Mesothelial cell of epicardium (in vitro differentiated cells): Measurements from ENCODE around the gene INO80. TPM values are rescaled to one million over a fixed set of nuclear protein-coding genes. Genes with fewer than 3 reads are reported as not detected.

Experiments used
- DNase-seq, 2 experiments: peaks; one replicate each; pipeline ENCODE4 v3.0.0; 2021; ENCODE audit warnings: low spot score in 2 of 2; ENCODE audit not compliant: unreplicated experiment in 2 of 2
- H3K27ac Mint-ChIP-seq: 2 replicates; pipeline ENCODE4 v1.8.0; 2021; ENCODE audit warnings: mixed read lengths
- H3K27me3 Mint-ChIP-seq: 2 replicates; pipeline ENCODE4 v1.8.0; 2021; ENCODE audit warnings: low read depth, mixed read lengths
- H3K36me3 Mint-ChIP-seq: 2 replicates; pipeline ENCODE4 v1.8.0; 2021; ENCODE audit warnings: mixed read lengths
- H3K4me1 Mint-ChIP-seq: 2 replicates; pipeline ENCODE4 v1.8.0; 2021; ENCODE audit warnings: mixed read lengths
- H3K4me3 Mint-ChIP-seq: 2 replicates; pipeline ENCODE4 v1.8.0; 2021; ENCODE audit warnings: mild to moderate bottlenecking, moderate library complexity, mixed read lengths
- H3K9me3 Mint-ChIP-seq: 2 replicates; pipeline ENCODE4 v1.8.0; 2021; ENCODE audit warnings: mixed read lengths
- CTCF ChIP-seq: fragments of 200-600 bp; sonication (generic); IDR thresholded peaks from one replicate; pipeline ENCODE4 v1.5.0; 2021; ENCODE audit warnings: antibody characterized with exemption; ENCODE audit not compliant: unreplicated experiment
- total RNA-seq: library from RNA; stranded (reverse); gene quantifications from 3 replicates; pipeline ENCODE4 v1.2.1, GENCODE V29; 2021

Gene INO80
- total RNA-seq, 1 donor from 2014 or later: 23.7 TPM

- Mint-ChIP-seq H3K4me3 (no peak overlapping the region), H3K4me1 (peaks cover 2% of the 10 kb centered on the region), H3K27ac (no peak overlapping the region), H3K9me3 (no peaks in the 10 kb centered on the region), H3K27me3 (no peaks in the 10 kb centered on the region), H3K36me3 (peaks cover 36% of the 10 kb centered on the region)
- DNase-seq: no peak
- TF ChIP-seq CTCF: no peak
Measured at GRCh38 chr15:41039121-41039520, 77.0 kb downstream of the INO80 start.

GRCh38 chr15:41032079-41032328 lies 84.1 kb downstream of the INO80 start:
- no peaks in the 10 kb centered on the region for H3K9me3 Mint-ChIP-seq
- H3K27ac Mint-ChIP-seq: peak overlapping the region; percentile 38

GRCh38 chr15:41031232-41032078 lies 84.6 kb downstream of the INO80 start:
- Mint-ChIP-seq H3K27ac (peak overlapping the region; percentile 63), H3K27me3 (no peaks in the 10 kb centered on the region), H3K4me3 (no peak overlapping the region)

More at GRCh38 chr15:41032079-41032328, 84.1 kb downstream of the INO80 start:
- DNase-seq: no peak
- no peak for TF ChIP-seq CTCF
- no peak overlapping the region for H3K4me3 Mint-ChIP-seq
- H3K27me3 Mint-ChIP-seq: no peaks in the 10 kb centered on the region
- peaks cover 15% of the 10 kb centered on the region for H3K36me3 Mint-ChIP-seq
- peaks cover 14% of the 10 kb centered on the region for H3K4me1 Mint-ChIP-seq

GRCh38 chr15:41028853-41029252 lies 87.2 kb downstream of the INO80 start:
- H3K27ac Mint-ChIP-seq: no peak overlapping the region
- TF ChIP-seq CTCF: no peak
- no peak overlapping the region for H3K4me3 Mint-ChIP-seq
- peaks cover 20% of the 10 kb centered on the region for H3K36me3 Mint-ChIP-seq
- H3K27me3 Mint-ChIP-seq: no peaks in the 10 kb centered on the region
- DNase-seq: no peak
- no peaks in the 10 kb centered on the region for H3K9me3 Mint-ChIP-seq
- peaks cover 31% of the 10 kb centered on the region for H3K4me1 Mint-ChIP-seq

More at GRCh38 chr15:41031232-41032078, 84.6 kb downstream of the INO80 start:
- Mint-ChIP-seq H3K4me1 (peaks cover 14% of the 10 kb centered on the region), H3K36me3 (peaks cover 20% of the 10 kb centered on the region), H3K9me3 (no peaks in the 10 kb centered on the region)
- TF ChIP-seq CTCF: no peak
- no peak for DNase-seq

GRCh38 chr15:41025393-41025792 lies 90.7 kb downstream of the INO80 start:
- peaks cover 31% of the 10 kb centered on the region for H3K4me1 Mint-ChIP-seq
- no peaks in the 10 kb centered on the region for H3K9me3 Mint-ChIP-seq
- peaks cover 17% of the 10 kb centered on the region for H3K36me3 Mint-ChIP-seq
- no peak for TF ChIP-seq CTCF
- DNase-seq: no peak
- no peak overlapping the region for H3K4me3 Mint-ChIP-seq
- H3K27me3 Mint-ChIP-seq: no peaks in the 10 kb centered on the region
- peak overlapping the region; percentile 97 for H3K27ac Mint-ChIP-seq
